Measurements from ENCODE around the gene ARHGAP9.

DNA sequence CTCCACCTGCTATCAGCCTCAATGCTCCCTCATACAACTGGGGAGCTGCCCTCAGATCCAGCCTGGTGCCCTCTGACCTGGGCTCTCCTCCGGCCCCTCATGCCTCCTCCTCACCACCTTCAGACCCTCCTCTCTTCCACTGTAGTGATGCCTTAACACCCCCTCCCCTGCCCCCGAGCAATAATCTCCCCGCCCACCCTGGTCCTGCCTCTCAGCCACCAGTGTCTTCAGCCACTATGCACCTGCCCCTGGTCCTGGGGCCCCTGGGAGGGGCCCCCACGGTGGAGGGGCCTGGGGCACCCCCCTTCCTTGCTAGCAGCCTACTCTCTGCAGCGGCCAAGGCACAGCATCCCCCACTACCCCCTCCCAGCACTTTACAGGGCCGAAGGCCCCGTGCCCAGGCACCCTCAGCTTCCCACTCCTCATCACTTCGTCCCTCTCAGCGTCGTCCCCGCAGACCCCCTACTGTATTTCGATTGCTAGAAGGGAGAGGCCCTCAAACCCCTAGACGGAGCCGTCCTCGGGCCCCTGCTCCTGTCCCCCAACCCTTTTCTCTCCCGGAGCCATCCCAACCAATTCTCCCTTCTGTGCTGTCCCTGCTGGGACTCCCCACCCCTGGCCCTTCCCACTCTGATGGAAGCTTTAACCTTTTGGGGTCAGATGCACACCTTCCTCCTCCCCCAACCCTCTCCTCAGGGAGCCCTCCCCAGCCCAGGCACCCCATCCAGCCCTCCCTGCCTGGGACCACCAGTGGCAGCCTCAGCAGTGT, 46.1 kb upstream of the ARHGAP9 start:
- TF ChIP-seq, protein P1, sequence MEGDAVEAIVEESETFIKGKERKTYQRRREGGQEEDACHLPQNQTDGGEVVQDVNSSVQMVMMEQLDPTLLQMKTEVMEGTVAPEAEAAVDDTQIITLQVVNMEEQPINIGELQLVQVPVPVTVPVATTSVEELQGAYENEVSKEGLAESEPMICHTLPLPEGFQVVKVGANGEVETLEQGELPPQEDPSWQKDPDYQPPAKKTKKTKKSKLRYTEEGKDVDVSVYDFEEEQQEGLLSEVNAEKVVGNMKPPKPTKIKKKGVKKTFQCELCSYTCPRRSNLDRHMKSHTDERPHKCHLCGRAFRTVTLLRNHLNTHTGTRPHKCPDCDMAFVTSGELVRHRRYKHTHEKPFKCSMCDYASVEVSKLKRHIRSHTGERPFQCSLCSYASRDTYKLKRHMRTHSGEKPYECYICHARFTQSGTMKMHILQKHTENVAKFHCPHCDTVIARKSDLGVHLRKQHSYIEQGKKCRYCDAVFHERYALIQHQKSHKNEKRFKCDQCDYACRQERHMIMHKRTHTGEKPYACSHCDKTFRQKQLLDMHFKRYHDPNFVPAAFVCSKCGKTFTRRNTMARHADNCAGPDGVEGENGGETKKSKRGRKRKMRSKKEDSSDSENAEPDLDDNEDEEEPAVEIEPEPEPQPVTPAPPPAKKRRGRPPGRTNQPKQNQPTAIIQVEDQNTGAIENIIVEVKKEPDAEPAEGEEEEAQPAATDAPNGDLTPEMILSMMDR (IDR thresholded peaks at IDR 0.05), result no peak
- TF ChIP-seq POLR2A (IDR thresholded peaks at IDR 0.05), result no peak

All from tibial nerve (tissue), 3 donors.